Measurements from ENCODE around the gene B3GALT6.

B3GALT6 gene

GRCh38 chr1:1267488-1268283, 35.6 kb downstream of the B3GALT6 start:
- DNase-seq, result no peak

GRCh38 chr1:1268284-1268682, 36.2 kb downstream of the B3GALT6 start:
- DNase-seq, result no peak

- DNase-seq, result no peak
These were observed 38.8 kb downstream of the B3GALT6 start for GRCh38 chr1:1270813-1271212.

- no peak for DNase-seq
These were observed 40.5 kb downstream of the B3GALT6 start for GRCh38 chr1:1272341-1273208.

GRCh38 chr1:1273209-1273511, 41.1 kb downstream of the B3GALT6 start:
- peak; percentile 35 for DNase-seq

GRCh38 chr1:1273512-1274298, 41.7 kb downstream of the B3GALT6 start, which contains the start of gene UBE2J2:
Gene UBE2J2, minus strand, starts transcription at chr1:1273854. Its CDS starts 5,862 bp downstream, at chr1:1267992.
- DNase-seq, result peak; percentile 91

GRCh38 chr1:1274299-1274930, 42.4 kb downstream of the B3GALT6 start:
- no peak for DNase-seq

GRCh38 chr1:1274931-1275431, 42.9 kb downstream of the B3GALT6 start:
- no peak for DNase-seq

- no peak for DNase-seq
These were observed 43.8 kb downstream of the B3GALT6 start for GRCh38 chr1:1275836-1276235.

- no peak for DNase-seq
These were observed 46.6 kb downstream of the B3GALT6 start for GRCh38 chr1:1278620-1279019.

GRCh38 chr1:1279028-1279427, 47.0 kb downstream of the B3GALT6 start:
- DNase-seq, result no peak

GRCh38 chr1:1280782-1281481, 48.9 kb downstream of the B3GALT6 start:
- DNase-seq, result no peak

- peak; percentile 66 for DNase-seq
These were observed 49.7 kb downstream of the B3GALT6 start for GRCh38 chr1:1281533-1282321.

GRCh38 chr1:1282998-1283397, 51.0 kb downstream of the B3GALT6 start:
- peak; percentile 45 for DNase-seq

- no peak for DNase-seq
These were observed 51.8 kb downstream of the B3GALT6 start for GRCh38 chr1:1283821-1284220.
